Muscle of leg (tissue), 11 donors: ENCODE data around the gene NOL9. TPM values are rescaled to one million over a fixed set of nuclear protein-coding genes. Genes with fewer than 3 reads are reported as not detected.
A peak's percentile ranks its signal among the peaks of the same experiment; 100 is the strongest.

Experiments
- DNase-seq: peaks from one replicate; pipeline ENCODE4 v3.0.0; 2013
- H3K27ac ChIP-seq: one replicate; pipeline ENCODE4 v1.5.1; 2013; ENCODE audit warnings: mild to moderate bottlenecking, low read length, control low read depth
- H3K27me3 ChIP-seq: one replicate; pipeline ENCODE4 v1.6.1; 2013; ENCODE audit warnings: low read length; ENCODE audit not compliant: control insufficient read depth, insufficient read depth
- H3K36me3 ChIP-seq: one replicate; pipeline ENCODE4 v1.6.1; 2013; ENCODE audit warnings: low read length; ENCODE audit not compliant: control insufficient read depth, insufficient read depth
- H3K4me1 ChIP-seq: one replicate; pipeline ENCODE4 v1.6.1; 2013; ENCODE audit warnings: low read length; ENCODE audit not compliant: control insufficient read depth, insufficient read depth
- H3K4me3 ChIP-seq: one replicate; pipeline ENCODE4 v1.5.1; 2013; ENCODE audit warnings: low read length, control low read depth
- H3K9me3 ChIP-seq: replicated peaks from 2 replicates; pipeline ENCODE4 v1.6.1; 2013; ENCODE audit warnings: low read depth, low read length; ENCODE audit not compliant: control insufficient read depth
- WGBS: methylation state at CpG from one replicate; pipeline ENCODE4 v1.1.5; 2013; ENCODE audit warnings: missing lambda C conversion rate; ENCODE audit not compliant: insufficient coverage; 5-methylcytosine and 5-hydroxymethylcytosine counted together
- polyA plus RNA-seq, 8 donors: library from polyadenylated mRNA; unstranded; fragments of 120-200 nt; gene quantifications; one replicate each; pipeline versions ENCODE4 v1.2.1 to v1.2.3, GENCODE V29; 2013; ENCODE audit warnings: inconsistent platforms in 1 of 8, low replicate concordance in 1 of 8; ENCODE audit not compliant: insufficient read length in 8 of 8, insufficient read depth in 1 of 8
- total RNA-seq: library from RNA; stranded (reverse); fragments of 120-200 nt; gene quantifications from one replicate; pipeline ENCODE4 v1.2.4, GENCODE V29; 2013

The NOL9 gene
- total and polyA plus RNA-seq, 9 donors: 10.0 to 19.1 (median 13.9) TPM

DNA sequence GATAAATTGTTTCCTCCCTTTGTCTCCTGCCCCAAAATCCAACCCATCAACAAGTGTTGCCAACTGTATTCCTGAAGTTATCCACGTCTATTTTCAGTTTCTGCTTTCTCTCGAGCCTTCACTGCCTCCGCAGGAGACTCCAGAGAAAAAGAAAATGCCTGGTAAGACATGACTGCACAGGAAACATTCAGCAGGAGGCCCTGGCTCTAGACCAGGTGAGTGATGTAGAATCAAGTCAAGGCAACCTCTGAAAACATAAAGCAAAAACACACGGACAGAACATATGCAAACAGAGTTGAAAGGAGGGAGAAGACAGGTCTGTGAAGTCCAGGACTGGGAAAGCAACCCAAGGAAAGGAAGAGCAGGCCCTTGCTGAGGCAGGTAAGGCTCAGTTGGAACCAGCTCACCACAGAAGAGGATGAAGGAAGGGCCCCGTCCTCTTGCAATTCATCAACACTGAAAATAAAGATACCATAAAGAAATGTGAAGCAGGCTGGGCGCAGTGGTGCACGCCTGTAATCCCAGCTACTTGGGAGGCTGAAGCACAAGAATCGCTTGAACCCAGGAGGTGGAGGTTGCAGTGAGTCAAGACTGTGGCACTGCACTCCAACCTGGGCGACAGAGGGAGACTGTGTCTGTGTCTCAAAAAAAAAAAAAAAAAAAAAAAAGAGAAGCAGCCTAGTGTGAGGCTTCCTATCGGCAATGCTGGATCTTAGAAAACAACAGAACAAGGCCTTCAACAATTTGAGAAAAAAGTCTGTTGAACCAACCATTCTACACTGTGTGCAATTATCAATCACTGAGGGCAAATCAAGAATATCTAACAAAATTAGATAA lies 8.8 kb downstream of the NOL9 start:
- Histone ChIP-seq H3K4me1 (no peaks in the 10 kb centered on the region), H3K27me3 (no peaks in the 10 kb centered on the region), H3K4me3 (no peak overlapping the region), H3K9me3 (no peaks in the 10 kb centered on the region), H3K27ac (no peak overlapping the region), H3K36me3 (peaks cover 45% of the 10 kb centered on the region)
- 76% methylated on average over 4 of the region's 10 CpGs for WGBS
- DNase-seq: no peak

DNA sequence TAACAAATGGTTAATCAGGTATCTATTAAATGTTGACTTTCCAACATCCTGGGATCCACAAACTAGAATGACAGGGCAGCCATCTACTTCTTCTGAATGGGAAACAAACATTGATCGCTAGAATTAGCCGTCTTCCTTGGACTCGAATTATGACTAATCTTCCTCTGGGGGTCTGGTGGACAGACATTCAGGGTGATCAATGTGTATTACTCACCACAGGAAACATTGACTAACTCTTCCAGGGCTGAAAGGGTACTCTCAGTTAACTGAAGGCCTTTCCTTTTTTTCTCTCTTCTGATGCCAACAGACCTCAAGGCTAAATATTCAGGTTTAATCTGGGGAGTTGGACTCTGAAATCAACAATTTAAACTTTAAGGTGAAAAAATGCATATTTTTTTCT lies 9.5 kb downstream of the NOL9 start:
- H3K4me3 ChIP-seq: no peak overlapping the region
- no peaks in the 10 kb centered on the region for H3K27me3 ChIP-seq
- H3K4me1 ChIP-seq: no peaks in the 10 kb centered on the region
- no peak overlapping the region for H3K27ac ChIP-seq
- WGBS: no CpG with 5 or more reads among the region's 3 CpGs
- DNase-seq: no peak
- no peaks in the 10 kb centered on the region for H3K9me3 ChIP-seq
- H3K36me3 ChIP-seq: peaks cover 42% of the 10 kb centered on the region

DNA sequence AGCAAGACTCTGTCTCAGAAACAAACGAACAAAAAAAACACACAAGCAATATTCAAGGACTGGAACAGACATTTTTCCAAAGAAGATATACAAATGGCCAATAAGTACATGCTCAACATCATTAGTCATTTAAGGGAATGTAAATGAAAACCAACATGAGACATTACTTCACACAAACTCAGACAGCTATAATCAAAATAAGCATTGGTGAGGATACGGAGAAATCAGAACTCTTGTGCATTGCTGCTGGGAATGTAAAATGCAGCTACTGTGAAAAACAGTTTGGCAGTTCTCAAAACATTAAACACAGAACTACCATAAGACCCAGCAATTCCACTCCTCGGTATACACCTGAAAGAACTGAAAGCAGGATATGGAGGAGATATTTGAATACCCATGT lies 15.4 kb downstream of the NOL9 start:
- Histone ChIP-seq H3K36me3 (peaks cover 25% of the 10 kb centered on the region), H3K4me1 (no peaks in the 10 kb centered on the region), H3K27ac (no peak overlapping the region), H3K4me3 (no peak overlapping the region), H3K9me3 (no peaks in the 10 kb centered on the region), H3K27me3 (no peaks in the 10 kb centered on the region)
- no peak for DNase-seq
- WGBS: no CpG with 5 or more reads among the region's 3 CpGs

DNA sequence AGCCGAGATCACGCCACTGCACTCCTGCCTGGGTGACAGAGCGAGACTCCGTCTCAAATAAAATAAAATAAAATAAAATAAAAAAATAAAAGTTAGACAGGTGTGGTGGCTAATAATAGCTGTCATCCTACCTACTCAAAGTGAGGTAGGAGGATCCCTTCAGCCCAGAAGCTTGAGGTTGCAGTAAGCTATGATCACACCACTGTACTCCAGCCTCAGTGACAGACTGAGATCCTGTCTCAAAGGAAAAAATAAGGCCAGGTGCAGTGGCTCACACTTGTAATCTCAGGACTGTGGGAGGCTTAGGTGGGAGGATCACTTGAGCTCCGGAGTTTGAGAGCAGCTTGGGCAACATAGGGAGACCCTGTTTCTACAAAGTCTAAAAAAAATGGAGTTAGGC lies 18.0 kb downstream of the NOL9 start:
- Histone ChIP-seq H3K4me1 (no peaks in the 10 kb centered on the region), H3K27me3 (no peaks in the 10 kb centered on the region), H3K9me3 (no peaks in the 10 kb centered on the region), H3K36me3 (peaks cover 45% of the 10 kb centered on the region), H3K4me3 (no peak overlapping the region), H3K27ac (no peak overlapping the region)
- DNase-seq: no peak
- 88% methylated on average over 1 of the region's 5 CpGs for WGBS

DNA sequence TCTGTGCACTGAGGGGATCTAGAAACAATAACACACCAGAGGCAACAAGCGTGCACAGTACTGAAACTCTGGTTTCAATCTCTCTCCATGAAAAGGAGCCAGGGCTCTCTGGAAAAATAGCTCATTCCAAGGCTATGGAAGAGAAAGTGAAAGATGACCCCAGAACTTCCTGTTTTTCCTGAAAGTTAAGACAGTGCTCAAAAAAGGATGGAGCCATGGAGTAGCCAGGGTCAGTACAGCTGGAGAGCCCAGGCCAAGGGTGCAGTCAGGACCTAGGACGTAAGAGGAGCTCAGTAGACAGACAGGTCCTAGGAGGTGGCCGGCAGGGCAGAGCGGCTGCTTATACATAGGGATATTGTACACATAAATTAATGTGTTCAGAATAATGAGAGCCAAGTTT lies 19.1 kb downstream of the NOL9 start:
- Histone ChIP-seq H3K4me3 (no peak overlapping the region), H3K36me3 (peaks cover 54% of the 10 kb centered on the region), H3K9me3 (no peaks in the 10 kb centered on the region), H3K27me3 (no peaks in the 10 kb centered on the region), H3K27ac (no peak overlapping the region), H3K4me1 (no peaks in the 10 kb centered on the region)
- DNase-seq: no peak
- WGBS: 86% methylated on average over 1 of the region's 4 CpGs

DNA sequence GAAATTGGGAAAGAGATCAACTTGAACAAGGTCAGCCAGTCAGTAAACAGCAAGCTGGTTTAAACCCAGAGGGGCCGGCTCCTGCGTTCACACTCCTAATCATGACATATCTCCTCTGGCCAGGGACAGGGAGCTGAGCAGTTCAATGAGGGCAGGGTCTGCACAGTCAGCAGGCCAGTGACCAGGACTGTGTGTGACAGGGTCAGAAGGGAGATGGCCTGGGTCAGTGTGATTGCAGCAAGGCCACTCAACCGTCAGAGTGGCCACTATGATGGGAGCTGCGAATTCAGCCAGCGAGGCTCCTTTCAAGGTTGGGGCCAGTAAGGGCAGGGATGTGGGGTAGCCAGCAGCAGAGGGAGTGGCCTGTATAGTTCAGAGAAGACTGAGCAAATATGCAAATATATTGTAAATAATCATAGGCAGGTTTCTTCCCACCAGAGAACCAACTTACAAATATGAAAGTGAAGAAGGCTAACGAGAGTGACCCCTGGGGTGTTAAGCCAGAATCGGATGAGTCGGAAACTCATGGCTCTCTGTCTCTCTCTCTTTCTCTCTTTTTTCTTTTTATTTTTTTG lies 20.0 kb downstream of the NOL9 start:
- Histone ChIP-seq H3K9me3 (no peaks in the 10 kb centered on the region), H3K4me1 (no peaks in the 10 kb centered on the region), H3K27ac (no peak overlapping the region), H3K27me3 (no peaks in the 10 kb centered on the region), H3K36me3 (peaks cover 60% of the 10 kb centered on the region), H3K4me3 (no peak overlapping the region)
- no peak for DNase-seq
- 78% methylated on average over 4 of the region's 8 CpGs for WGBS

DNA sequence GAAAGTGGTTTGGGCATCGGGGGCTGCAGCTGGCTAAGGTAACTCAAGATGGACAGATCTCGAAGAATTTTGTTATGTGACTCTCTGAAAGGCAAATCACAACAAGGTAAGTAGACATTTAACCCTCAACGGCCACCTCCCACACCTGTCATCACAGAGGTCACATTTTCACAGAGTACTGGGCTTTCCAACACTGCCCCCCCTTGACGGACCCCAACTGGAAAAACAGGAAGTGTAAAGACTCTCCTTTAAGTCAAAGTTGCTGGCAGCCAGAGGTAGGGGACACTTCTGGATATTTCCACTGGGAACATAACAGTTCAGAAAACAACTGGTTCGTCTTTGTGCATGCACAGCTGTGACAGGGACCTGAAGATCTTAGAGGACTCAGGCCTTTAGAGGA lies 22.3 kb downstream of the NOL9 start:
- Histone ChIP-seq H3K36me3 (peaks cover 77% of the 10 kb centered on the region), H3K9me3 (no peaks in the 10 kb centered on the region), H3K27ac (no peak overlapping the region), H3K27me3 (no peaks in the 10 kb centered on the region), H3K4me3 (no peak overlapping the region), H3K4me1 (peaks cover 5% of the 10 kb centered on the region)
- WGBS: 71% methylated on average over 2 of the region's 5 CpGs
- no peak for DNase-seq

DNA sequence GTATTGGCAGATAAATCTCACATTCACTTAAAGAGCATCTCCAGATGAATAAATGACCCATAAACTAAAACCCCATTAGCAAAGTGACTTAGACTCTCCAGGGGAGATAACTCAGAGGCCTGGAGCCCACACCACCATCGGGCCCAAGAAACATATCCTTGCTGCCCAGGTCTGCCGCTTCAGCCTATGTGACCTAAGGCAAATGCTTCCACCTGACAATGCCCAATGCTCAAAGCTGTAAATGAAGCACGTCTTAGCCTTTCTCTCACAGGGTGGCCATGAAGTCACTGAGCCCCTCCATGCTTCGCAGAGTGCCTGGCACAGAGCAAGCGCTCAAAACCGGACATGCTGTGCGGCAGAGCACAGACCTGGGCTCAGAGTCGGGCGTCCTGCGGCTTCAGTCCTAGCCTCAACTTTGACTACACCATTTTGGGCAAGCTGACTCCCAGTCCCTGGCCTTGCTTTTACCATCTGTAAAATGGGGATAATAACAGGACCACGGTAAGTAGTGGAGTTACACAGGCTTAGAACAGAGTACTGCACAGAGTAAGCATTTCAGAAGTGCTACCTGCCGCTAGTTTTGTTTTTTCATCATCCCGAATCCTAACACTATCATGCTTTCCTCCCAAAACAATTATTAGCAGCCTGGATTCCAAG lies 23.7 kb downstream of the NOL9 start:
- H3K4me1 ChIP-seq: peaks cover 5% of the 10 kb centered on the region
- H3K27ac ChIP-seq: no peak overlapping the region
- no peaks in the 10 kb centered on the region for H3K27me3 ChIP-seq
- no peak for DNase-seq
- H3K36me3 ChIP-seq: peaks cover 83% of the 10 kb centered on the region
- H3K4me3 ChIP-seq: no peak overlapping the region
- H3K9me3 ChIP-seq: no peaks in the 10 kb centered on the region
- 94% methylated on average over 7 of the region's 13 CpGs for WGBS

DNA sequence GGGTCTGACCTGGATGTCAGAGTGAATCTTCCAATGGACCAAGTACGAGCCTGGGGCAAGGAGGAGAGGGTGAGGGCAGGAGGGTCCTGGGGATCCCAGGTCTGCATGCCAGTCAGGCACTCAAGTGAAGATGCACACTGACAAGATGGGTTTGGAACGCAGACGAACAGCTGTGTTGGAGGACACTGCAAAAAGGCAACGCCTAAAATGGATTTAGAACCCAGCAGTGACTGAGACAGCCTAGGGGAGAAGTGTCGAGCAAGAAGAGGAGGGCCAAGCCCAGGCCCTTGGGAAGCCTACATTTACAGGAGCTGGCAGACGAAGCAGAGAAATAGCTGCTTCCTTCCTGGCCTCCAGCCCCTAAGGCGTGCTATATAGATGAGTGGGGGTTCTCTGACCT lies 25.8 kb downstream of the NOL9 start:
- Histone ChIP-seq H3K27ac (peak overlapping the region; percentile 7), H3K9me3 (no peaks in the 10 kb centered on the region), H3K36me3 (peaks cover 80% of the 10 kb centered on the region), H3K4me1 (peaks cover 5% of the 10 kb centered on the region), H3K4me3 (no peak overlapping the region), H3K27me3 (no peaks in the 10 kb centered on the region)
- 66% methylated on average over 6 of the region's 7 CpGs for WGBS
- no peak for DNase-seq

DNA sequence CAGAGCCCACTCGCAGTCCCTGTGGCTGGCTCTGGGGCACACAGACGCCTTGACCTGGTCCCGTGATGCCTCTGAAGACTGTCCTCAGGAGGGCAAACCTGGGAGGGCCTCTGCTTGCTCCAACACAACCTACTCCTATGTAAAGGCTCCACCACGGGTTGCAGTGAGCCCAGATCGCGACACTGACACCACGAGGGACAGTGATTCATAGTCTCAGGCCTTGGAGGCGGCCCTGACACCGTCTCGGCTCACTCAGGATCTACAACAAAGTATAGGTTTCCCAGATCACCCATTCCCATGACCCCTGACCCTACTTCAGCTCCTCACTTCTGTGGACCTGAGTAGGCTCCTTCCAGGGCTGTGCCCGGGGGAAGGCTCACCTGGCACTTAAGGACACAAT lies 28.0 kb downstream of the NOL9 start:
- Histone ChIP-seq H3K27ac (no peak overlapping the region), H3K4me1 (peaks cover 5% of the 10 kb centered on the region), H3K36me3 (peaks cover 60% of the 10 kb centered on the region), H3K4me3 (no peak overlapping the region), H3K9me3 (no peaks in the 10 kb centered on the region), H3K27me3 (no peaks in the 10 kb centered on the region)
- WGBS: 92% methylated on average over 9 of the region's 11 CpGs
- DNase-seq: no peak
